Esophagus squamous epithelium (tissue), 5 donors: ENCODE measurements around the gene AHSP. TPM values are rescaled to one million over a fixed set of nuclear protein-coding genes. Genes with fewer than 3 reads are reported as not detected.
"Not testable (repeated sequence)": the region's sequence is repeated elsewhere in the genome, so short reads cannot be mapped to it uniquely, and the experiment has no call there.

Source experiments
- DNase-seq: peaks from one replicate; lab custom pipeline; 2025; lab: John Stamatoyannopoulos, UW
- H3K27ac ChIP-seq, 4 donors: fragments of 200-600 bp; sonication (generic); one replicate each; pipeline ENCODE4 v1.5.1; 2016 to 2019; ENCODE audit warnings: mild to moderate bottlenecking in 1 of 4
- H3K27me3 ChIP-seq, 4 donors: fragments of 200-600 bp; sonication (generic); 1 replicate in 3 of 4; 2 replicates in 1 of 4; pipeline versions ENCODE4 v1.5.1 to v1.6.0; 2017 to 2021; ENCODE audit warnings: antibody characterized with exemption in 1 of 4
- H3K36me3 ChIP-seq, 3 donors: fragments of 200-600 bp; sonication (generic); one replicate each; pipeline ENCODE4 v1.5.1; 2016 to 2019
- H3K4me1 ChIP-seq, 3 donors: fragments of 200-600 bp; sonication (generic); one replicate each; pipeline ENCODE4 v1.5.1; 2017 to 2019
- H3K4me3 ChIP-seq, 4 donors: fragments of 200-600 bp; sonication (generic); 1 replicate in 3 of 4; 2 replicates in 1 of 4; pipeline ENCODE4 v1.5.1; 2016 to 2019; ENCODE audit warnings: mild to moderate bottlenecking in 2 of 4, moderate library complexity in 1 of 4
- H3K9me3 ChIP-seq, 3 donors: fragments of 200-600 bp; sonication (generic); one replicate each; pipeline ENCODE4 v1.5.1; 2016 to 2019
- POLR2A ChIP-seq, 4 donors: fragments of 450-650 bp; IDR thresholded peaks; one replicate each; pipeline ENCODE4 v1.6.1; 2017; ENCODE audit warnings: antibody characterized with exemption in 4 of 4, mild to moderate bottlenecking in 4 of 4, moderate library complexity in 3 of 4
- WGBS, 2 donors: methylation state at CpG; one replicate each; pipeline ENCODE4 v1.1.5; 2018; 5-methylcytosine and 5-hydroxymethylcytosine counted together
- intact Hi-C: fragments of 100-400 bp; cut with DNase I; formaldehyde crosslinking; loops from one replicate; pipeline ENCODE4 v1.15.0; 2022
- total RNA-seq, 4 donors: library from RNA; depleted of rRNA; stranded (reverse); fragments of >200 nt; gene quantifications; one replicate each; pipeline ENCODE4 v1.1.0, GENCODE V29; 2016
- TF ChIP-seq, protein P1 (sequence below), 6 experiments: fragments of 450-650 bp in 4 of 6; fragments of 200-600 bp in 2 of 6; sonication (generic) in 2 of 6; IDR thresholded peaks; one replicate each; pipeline ENCODE4 v1.5.1; 2016 to 2019; ENCODE audit warnings: antibody characterized with exemption in 6 of 6, mild to moderate bottlenecking in 4 of 6, moderate library complexity in 4 of 6
- donor health status: DM: yes; HTN: yes; CAD: no.

Gene AHSP, protein sequence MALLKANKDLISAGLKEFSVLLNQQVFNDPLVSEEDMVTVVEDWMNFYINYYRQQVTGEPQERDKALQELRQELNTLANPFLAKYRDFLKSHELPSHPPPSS
- total RNA-seq, result not detected

DNA sequence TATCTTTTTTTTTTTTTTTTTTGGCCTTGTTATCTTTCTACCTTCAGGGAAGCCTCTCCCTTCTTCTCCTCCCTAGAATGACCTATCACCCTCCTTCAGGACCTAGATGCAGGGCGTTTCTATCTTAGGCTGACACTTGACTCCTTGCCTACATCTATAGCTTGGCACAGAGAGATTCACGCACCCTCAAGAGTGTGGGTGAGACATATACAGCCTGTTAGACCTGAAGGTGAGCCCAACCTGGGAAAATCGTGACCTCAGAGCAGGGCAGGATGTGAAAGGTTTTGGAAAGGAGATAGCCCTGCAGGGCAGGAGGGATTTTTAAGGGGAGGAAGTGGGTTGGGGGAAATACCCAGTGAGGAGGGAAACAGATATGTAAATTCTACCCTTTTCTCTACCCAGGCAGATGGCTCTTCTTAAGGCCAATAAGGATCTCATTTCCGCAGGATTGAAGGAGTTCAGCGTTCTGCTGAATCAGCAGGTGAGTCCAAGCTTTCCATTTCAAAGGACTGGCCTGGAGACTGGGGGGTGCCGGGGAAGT lies at the start of gene AHSP:
AHSP (plus strand) TSS at position 167 of the 541 bp plus-strand sequence; CDS start at position 407, 240 bp downstream.
- H3K27ac ChIP-seq, result no peak within 1 kb of the TSS
- intact Hi-C loops, result no loop called here
- WGBS, 2 donors, result 55 to 59% methylated on average over 5 to 6 of the region's 6 CpGs
- peaks cover 0 to 19% (median 3%) of the 10 kb centered on the region in 3 donors for H3K4me1 ChIP-seq
- TF ChIP-seq, protein P1, sequence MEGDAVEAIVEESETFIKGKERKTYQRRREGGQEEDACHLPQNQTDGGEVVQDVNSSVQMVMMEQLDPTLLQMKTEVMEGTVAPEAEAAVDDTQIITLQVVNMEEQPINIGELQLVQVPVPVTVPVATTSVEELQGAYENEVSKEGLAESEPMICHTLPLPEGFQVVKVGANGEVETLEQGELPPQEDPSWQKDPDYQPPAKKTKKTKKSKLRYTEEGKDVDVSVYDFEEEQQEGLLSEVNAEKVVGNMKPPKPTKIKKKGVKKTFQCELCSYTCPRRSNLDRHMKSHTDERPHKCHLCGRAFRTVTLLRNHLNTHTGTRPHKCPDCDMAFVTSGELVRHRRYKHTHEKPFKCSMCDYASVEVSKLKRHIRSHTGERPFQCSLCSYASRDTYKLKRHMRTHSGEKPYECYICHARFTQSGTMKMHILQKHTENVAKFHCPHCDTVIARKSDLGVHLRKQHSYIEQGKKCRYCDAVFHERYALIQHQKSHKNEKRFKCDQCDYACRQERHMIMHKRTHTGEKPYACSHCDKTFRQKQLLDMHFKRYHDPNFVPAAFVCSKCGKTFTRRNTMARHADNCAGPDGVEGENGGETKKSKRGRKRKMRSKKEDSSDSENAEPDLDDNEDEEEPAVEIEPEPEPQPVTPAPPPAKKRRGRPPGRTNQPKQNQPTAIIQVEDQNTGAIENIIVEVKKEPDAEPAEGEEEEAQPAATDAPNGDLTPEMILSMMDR (IDR thresholded peaks at IDR 0.05), result no peak
- TF ChIP-seq POLR2A (IDR thresholded peaks at IDR 0.05), result no peak
- peaks cover 0 to 58% (median 0%) of the 10 kb centered on the region in 4 donors for H3K27me3 ChIP-seq
- H3K9me3 ChIP-seq, result no peaks in the 10 kb centered on the region
- no peak for DNase-seq
- peak within 1 kb of the TSS in 2 of 4 donors; percentile 47 to 64 for H3K4me3 ChIP-seq
- no peaks in the 10 kb centered on the region for H3K36me3 ChIP-seq

DNA sequence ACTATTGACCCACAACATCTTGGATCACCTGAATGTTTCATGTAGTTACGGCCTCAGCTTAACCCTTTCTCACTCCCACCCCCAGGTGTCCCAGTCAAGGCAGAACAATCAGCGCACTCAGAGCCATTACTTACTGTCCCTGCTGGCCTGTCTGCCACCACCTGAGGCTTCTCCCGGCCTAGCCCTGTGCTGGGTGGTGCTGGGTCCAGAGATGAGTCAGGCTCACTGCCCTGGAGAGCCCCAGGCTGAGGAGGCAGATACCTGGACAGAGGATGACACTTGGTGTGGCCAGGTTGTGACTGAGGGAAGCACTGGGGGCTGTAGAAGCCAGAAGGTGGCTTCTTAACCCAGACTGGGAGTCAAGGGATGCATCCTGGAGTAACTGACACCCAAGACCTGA lies 48.7 kb upstream of the AHSP start:
- H3K27ac ChIP-seq, result no peak overlapping the region
- H3K4me1 ChIP-seq, result peaks cover 16 to 49% (median 22%) of the 10 kb centered on the region in 3 donors
- WGBS, 2 donors, result 83 to 94% methylated on average over 2 to 3 of the region's 3 CpGs
- H3K9me3 ChIP-seq, result no peaks in the 10 kb centered on the region
- peaks cover 0 to 4% (median 0%) of the 10 kb centered on the region in 4 donors for H3K27me3 ChIP-seq
- intact Hi-C loops, result no loop called here
- H3K4me3 ChIP-seq, result no peak overlapping the region
- TF ChIP-seq POLR2A (IDR thresholded peaks at IDR 0.05), result no peak
- TF ChIP-seq, protein P1 (IDR thresholded peaks at IDR 0.05), result no peak
- DNase-seq, result no peak
- H3K36me3 ChIP-seq, result peaks cover 0 to 42% (median 10%) of the 10 kb centered on the region in 3 donors

DNA sequence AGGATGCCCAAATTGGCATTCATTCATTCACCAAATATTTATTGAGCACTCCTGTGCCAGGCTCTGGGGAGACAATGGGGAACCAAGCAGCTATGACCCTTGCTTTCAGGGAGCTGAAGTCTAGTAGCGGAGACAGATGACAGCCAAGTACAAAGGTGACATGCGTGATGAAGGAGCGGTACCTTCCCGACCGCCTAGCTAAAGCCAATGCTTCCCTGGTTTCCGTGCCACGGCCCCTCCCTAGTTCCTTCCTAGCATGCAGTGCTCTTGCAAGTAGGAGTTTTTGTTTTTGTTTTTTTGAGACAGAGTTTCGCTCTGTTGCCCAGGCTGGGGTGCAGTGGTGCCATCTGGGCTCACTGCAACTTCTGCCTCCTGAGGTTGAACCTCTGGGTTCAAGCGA lies 47.9 kb upstream of the AHSP start:
- Histone ChIP-seq H3K36me3 (peaks cover 0 to 34% (median 10%) of the 10 kb centered on the region in 3 donors), H3K27ac (no peak overlapping the region), H3K9me3 (no peaks in the 10 kb centered on the region), H3K27me3 (peaks cover 0 to 4% (median 0%) of the 10 kb centered on the region in 4 donors), H3K4me1 (peaks cover 16 to 41% (median 22%) of the 10 kb centered on the region in 3 donors), H3K4me3 (no peak overlapping the region)
- 69 to 77% methylated on average over 9 of the region's 9 CpGs for WGBS, 2 donors
- TF ChIP-seq POLR2A (IDR thresholded peaks at IDR 0.05), result no peak
- TF ChIP-seq, protein P1 (IDR thresholded peaks at IDR 0.05), result no peak
- intact Hi-C loops, result no loop called here
- DNase-seq, result no peak

DNA sequence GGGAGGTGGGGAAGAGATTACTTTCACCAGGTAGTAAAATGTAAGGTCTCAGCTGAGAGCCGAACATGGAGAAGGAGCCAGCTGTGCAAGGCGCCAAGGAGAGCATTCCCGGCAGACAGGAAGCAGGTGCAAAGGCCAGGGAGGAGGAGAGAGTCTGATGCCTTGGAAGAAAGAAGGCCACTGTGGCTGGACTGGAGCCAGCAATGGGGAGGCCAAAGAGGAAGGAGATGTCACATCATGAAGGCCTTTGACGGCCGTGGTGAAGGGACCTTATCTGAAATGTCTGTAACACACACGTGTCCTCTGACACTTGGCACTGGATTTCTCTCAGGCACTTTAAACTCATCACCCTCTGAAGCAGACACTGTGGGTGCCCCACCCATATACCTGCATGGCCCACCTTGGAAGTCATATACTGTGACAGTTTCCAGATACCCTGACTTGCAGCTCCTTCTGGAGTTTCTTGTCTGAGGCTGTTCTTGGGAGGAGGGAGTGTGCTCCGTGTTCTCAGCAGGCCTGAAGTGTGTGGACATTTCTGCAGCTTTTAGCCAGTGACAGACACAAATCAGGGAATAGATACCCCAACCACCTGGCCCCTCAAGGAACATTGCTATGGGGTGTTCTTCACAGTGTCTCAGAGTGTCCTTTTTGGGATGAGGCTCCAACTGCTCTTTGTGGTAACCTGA lies 46.7 kb upstream of the AHSP start:
- peaks cover 0 to 23% (median 10%) of the 10 kb centered on the region in 3 donors for H3K36me3 ChIP-seq
- peaks cover 11 to 29% (median 17%) of the 10 kb centered on the region in 3 donors for H3K4me1 ChIP-seq
- TF ChIP-seq, protein P1 (IDR thresholded peaks at IDR 0.05), result no peak
- TF ChIP-seq POLR2A (IDR thresholded peaks at IDR 0.05), result no peak
- H3K4me3 ChIP-seq, result no peak overlapping the region
- H3K27ac ChIP-seq, result no peak overlapping the region
- 39 to 45% methylated on average over 7 of the region's 7 CpGs for WGBS, 2 donors
- peaks cover 0 to 11% (median 0%) of the 10 kb centered on the region in 4 donors for H3K27me3 ChIP-seq
- intact Hi-C loops, result no loop called here
- no peak for DNase-seq
- no peaks in the 10 kb centered on the region for H3K9me3 ChIP-seq

DNA sequence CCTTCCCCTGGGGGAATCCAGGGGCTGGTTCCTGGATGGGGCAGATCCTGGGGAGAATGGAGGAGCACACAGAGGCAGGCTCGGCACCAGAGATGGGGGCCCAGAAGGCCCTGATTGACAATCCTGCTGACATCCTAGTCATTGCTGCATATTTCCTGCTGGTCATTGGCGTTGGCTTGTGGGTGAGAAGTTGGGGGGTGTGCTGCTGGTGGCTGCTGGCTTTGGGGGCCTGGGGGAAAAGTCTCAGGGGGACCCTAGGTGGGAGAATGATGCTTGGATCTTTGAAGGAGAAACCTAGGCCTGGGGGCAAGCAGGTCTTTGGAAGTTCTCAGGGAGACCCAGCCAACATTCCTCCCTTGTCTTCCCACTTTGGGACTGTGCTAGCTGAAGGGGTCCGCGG lies 44.6 kb upstream of the AHSP start, which contains the start of gene SLC5A2:
SLC5A2 (plus strand) TSS at position 43 of the 400 bp plus-strand sequence; CDS start at position 57, 14 bp downstream.
- peaks cover 12 to 23% (median 12%) of the 10 kb centered on the region in 3 donors for H3K4me1 ChIP-seq
- no peak within 1 kb of the TSS for H3K27ac ChIP-seq
- no peak for DNase-seq
- H3K9me3 ChIP-seq, result no peaks in the 10 kb centered on the region
- peaks cover 0 to 31% (median 0%) of the 10 kb centered on the region in 4 donors for H3K27me3 ChIP-seq
- intact Hi-C loops, result no loop called here
- no peak within 1 kb of the TSS for H3K4me3 ChIP-seq
- TF ChIP-seq, protein P1 (IDR thresholded peaks at IDR 0.05), result no peak
- TF ChIP-seq POLR2A (IDR thresholded peaks at IDR 0.05), result no peak
- WGBS, 2 donors, result 80 to 81% methylated on average over 4 of the region's 4 CpGs
- H3K36me3 ChIP-seq, result peaks cover 0 to 2% (median 0%) of the 10 kb centered on the region in 3 donors

DNA sequence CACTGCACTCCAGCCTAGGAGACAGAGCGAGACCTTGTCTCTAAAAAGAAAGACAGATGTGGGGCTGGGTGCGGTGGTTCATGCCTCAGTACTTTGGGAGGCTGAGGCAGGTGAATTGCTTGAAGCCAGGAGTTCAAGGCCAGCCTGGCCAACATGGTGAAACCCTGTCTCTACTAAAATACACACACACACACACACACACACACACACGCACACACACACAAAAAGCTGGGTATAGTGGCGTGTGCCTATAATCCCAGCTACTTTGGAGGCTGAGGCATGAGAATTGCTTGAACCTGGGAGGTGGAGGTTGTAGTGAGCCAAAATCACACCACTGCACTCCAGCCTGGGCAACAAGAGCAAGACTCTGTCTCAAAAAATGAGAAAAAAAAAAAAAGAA lies 43.7 kb upstream of the AHSP start:
- DNase-seq, H3K36me3 ChIP-seq, intact Hi-C loops, H3K9me3 ChIP-seq, H3K4me3 ChIP-seq, H3K27ac ChIP-seq: not testable (repeated sequence)
- Histone ChIP-seq H3K4me1 (peaks cover 19 to 33% (median 21%) of the 10 kb centered on the region in 3 donors), H3K27me3 (peaks cover 0 to 41% (median 0%) of the 10 kb centered on the region in 4 donors)
- 87 to 94% methylated on average over 2 to 4 of the region's 4 CpGs for WGBS, 2 donors
